Umbilical cord (tissue), 2 donors: ENCODE data around the gene ADPGK. TPM values are rescaled to one million over a fixed set of nuclear protein-coding genes. Genes with fewer than 3 reads are reported as not detected.
"Not testable (repeated sequence)": the region's sequence is repeated elsewhere in the genome, so short reads cannot be mapped to it uniquely, and the experiment has no call there.

Experiments used
- DNase-seq: peaks from one replicate; pipeline ENCODE4 v3.0.0-alpha.2; 2015; ENCODE audit warnings: low spot score
- total RNA-seq: library from RNA; depleted of rRNA; stranded (reverse); fragments of >200 nt; gene quantifications from one replicate; pipeline ENCODE4 v1.2.3, GENCODE V29; 2014; ENCODE audit warnings: low replicate concordance; ENCODE audit not compliant: insufficient read depth

The ADPGK gene
- total RNA-seq, 1 donor from 2014 or later: 56.3 TPM

- DNase-seq: peak; percentile 33
Observed at GRCh38 chr15:72751751-72752455, 31.7 kb downstream of the ADPGK start.

- no peak for DNase-seq
Observed at GRCh38 chr15:72749700-72750099, 33.9 kb downstream of the ADPGK start.

- DNase-seq: no peak
Observed at GRCh38 chr15:72740219-72740618, 43.3 kb downstream of the ADPGK start.

- no peak for DNase-seq
Observed at GRCh38 chr15:72737723-72738122, 45.8 kb downstream of the ADPGK start.

- DNase-seq: no peak
Observed at GRCh38 chr15:72737061-72737460, 46.5 kb downstream of the ADPGK start.

GRCh38 chr15:72735111-72735510 is 48.4 kb downstream of the ADPGK start:
- DNase-seq: no peak

- DNase-seq: no peak
Observed at GRCh38 chr15:72733941-72734738, 49.4 kb downstream of the ADPGK start.

GRCh38 chr15:72732516-72732915 is 51.0 kb downstream of the ADPGK start:
- DNase-seq: no peak

GRCh38 chr15:72732086-72732485 is 51.5 kb downstream of the ADPGK start:
- DNase-seq: no peak

GRCh38 chr15:72728821-72729220 is 54.7 kb downstream of the ADPGK start:
- peak; percentile 46 for DNase-seq

GRCh38 chr15:72728249-72728648 is 55.3 kb downstream of the ADPGK start:
- DNase-seq: peak; percentile 81

GRCh38 chr15:72727154-72727553 is 56.4 kb downstream of the ADPGK start:
- no peak for DNase-seq

- DNase-seq: not testable (repeated sequence)
Observed at GRCh38 chr15:72725851-72726250, 57.7 kb downstream of the ADPGK start.

GRCh38 chr15:72725446-72725845 is 58.1 kb downstream of the ADPGK start:
- DNase-seq: no peak

- DNase-seq: no peak
Observed at GRCh38 chr15:72724028-72724427, 59.5 kb downstream of the ADPGK start.

GRCh38 chr15:72722071-72722696 is 61.4 kb downstream of the ADPGK start:
- peak; percentile 49 for DNase-seq

GRCh38 chr15:72708551-72709303 is 74.8 kb downstream of the ADPGK start:
- DNase-seq: not testable (repeated sequence)

GRCh38 chr15:72706266-72706665 is 77.3 kb downstream of the ADPGK start:
- DNase-seq: no peak
